SK-N-MC (cell line): ENCODE data around the gene PHLDB2.

Experiments used
- EZH2 ChIP-seq: fragments of 200-600 bp; sonication (generic); IDR thresholded peaks from one replicate; pipeline ENCODE4 v1.6.1; 2017; ENCODE audit warnings: antibody characterized with exemption
- FOXP2 ChIP-seq: optimal IDR thresholded peaks from 2 replicates; pipeline ENCODE3; 2011; ENCODE audit warnings: mild to moderate bottlenecking, moderate library complexity; ENCODE audit not compliant: insufficient read depth; ENCODE audit errors: extremely low read length, control extremely low read depth
- POLR2AphosphoS5 ChIP-seq: IDR thresholded peaks from 2 replicates; pipeline ENCODE4 v1.6.1; 2012; ENCODE audit warnings: mild to moderate bottlenecking, low read depth, low read length, borderline replicate concordance

GRCh38 chr3:111881480-111881879, 22.4 kb downstream of the PHLDB2 start:
- TF ChIP-seq EZH2 (no peak), POLR2AphosphoS5 (no peak), FOXP2 (no peak)
